Ovary (tissue), 3 donors: ENCODE data around the gene MTUS2.

Source experiments
- CTCF ChIP-seq, 3 donors: fragments of 450-650 bp in 2 of 3; fragments of 200-600 bp in 1 of 3; IDR thresholded peaks; one replicate each; pipeline versions ENCODE4 v1.5.1 to v1.8.0; 2016 to 2022; ENCODE audit warnings: antibody characterized with exemption in 3 of 3, mild to moderate bottlenecking in 1 of 3
- EP300 ChIP-seq: sonication (generic); formaldehyde crosslinking; IDR thresholded peaks from one replicate; pipeline ENCODE4 v1.6.1; 2017; ENCODE audit warnings: antibody characterized with exemption
- POLR2A ChIP-seq: fragments of 450-650 bp; IDR thresholded peaks from one replicate; pipeline ENCODE4 v1.6.1; 2017; ENCODE audit warnings: antibody characterized with exemption, mild to moderate bottlenecking, moderate library complexity
- donor health status: DM: no; HTN: no; CAD: no.

- TF ChIP-seq CTCF (IDR thresholded peaks at IDR 0.05) = no peak
- TF ChIP-seq EP300 = no peak
- no peak for TF ChIP-seq POLR2A
These were observed 402.3 kb downstream of the MTUS2 start for GRCh38 chr13:29222458-29222857.
